GM12878 (cell line): ENCODE data around the gene SLC10A4.

Experiments used
- DPF2 ChIP-seq: fragments of 450-650 bp; IDR thresholded peaks from 2 replicates; pipeline ENCODE4 v1.6.1; 2017; ENCODE audit warnings: mild to moderate bottlenecking
- EZH2 ChIP-seq: IDR thresholded peaks from 2 replicates; pipeline ENCODE4 v1.6.1; 2012; ENCODE audit warnings: low read depth, mild to moderate bottlenecking, control low read depth, inconsistent platforms, low read length, borderline replicate concordance; ENCODE audit not compliant: control insufficient read depth
- NBN ChIP-seq: fragments of 450-650 bp; IDR thresholded peaks from 2 replicates; pipeline ENCODE4 v1.6.1; 2016
- NFIC ChIP-seq: IDR thresholded peaks from 2 replicates; pipeline ENCODE4 v1.6.1; 2012; ENCODE audit warnings: low read depth, mild to moderate bottlenecking, inconsistent platforms, low read length, moderate library complexity
- PBX3 ChIP-seq: IDR thresholded peaks from 2 replicates; pipeline ENCODE4 v1.6.1; 2011; ENCODE audit warnings: mild to moderate bottlenecking, low read depth, low read length, moderate library complexity; ENCODE audit not compliant: insufficient replicate concordance
- POLR2A ChIP-seq: IDR thresholded peaks from 2 replicates; pipeline ENCODE4 v1.6.1; 2011; ENCODE audit warnings: low read depth, mild to moderate bottlenecking, low read length
- POLR2AphosphoS5 ChIP-seq: IDR thresholded peaks from 2 replicates; pipeline ENCODE4 v1.6.1; 2011; ENCODE audit warnings: mild to moderate bottlenecking, low read length, inconsistent platforms
- SPI1 ChIP-seq: IDR thresholded peaks from 2 replicates; pipeline ENCODE4 v1.6.1; 2011; ENCODE audit warnings: low read depth, mild to moderate bottlenecking, low read length, moderate library complexity, borderline replicate concordance; ENCODE audit not compliant: insufficient read depth
- SRF ChIP-seq, 2 experiments: IDR thresholded peaks; 2 replicates each; pipeline ENCODE4 v1.6.1; 2011; ENCODE audit warnings: low read depth in 2 of 2, low read length in 2 of 2, mild to moderate bottlenecking in 1 of 2, moderate library complexity in 1 of 2
- STAT3 ChIP-seq: IDR thresholded peaks from 2 replicates; pipeline ENCODE4 v1.6.1; 2011; ENCODE audit warnings: low read depth, low read length, improper control_type of control experiment
- SUPT20H ChIP-seq: IDR thresholded peaks from 2 replicates; pipeline ENCODE4 v1.6.1; 2011; ENCODE audit warnings: low read depth, mild to moderate bottlenecking, low read length, moderate library complexity, borderline replicate concordance; ENCODE audit not compliant: control insufficient read depth
- TF ChIP-seq, protein P1 (sequence below), 3 experiments: IDR thresholded peaks in 2 of 3; conservative IDR thresholded peaks in 1 of 3; 2 replicates each; pipeline ENCODE4 v1.5.1; 2011; ENCODE audit warnings: low read depth in 3 of 3, low read length in 3 of 3, mild to moderate bottlenecking in 3 of 3, control low read depth in 2 of 3, moderate library complexity in 2 of 3, inconsistent platforms in 1 of 3, mixed read lengths in 1 of 3; ENCODE audit not compliant: control insufficient read depth in 2 of 3, insufficient read depth in 1 of 3; ENCODE audit errors: extremely low read depth in 1 of 3

GRCh38 chr4:48484494-48485168, 1.5 kb downstream of the SLC10A4 start:
- TF ChIP-seq, protein P1, sequence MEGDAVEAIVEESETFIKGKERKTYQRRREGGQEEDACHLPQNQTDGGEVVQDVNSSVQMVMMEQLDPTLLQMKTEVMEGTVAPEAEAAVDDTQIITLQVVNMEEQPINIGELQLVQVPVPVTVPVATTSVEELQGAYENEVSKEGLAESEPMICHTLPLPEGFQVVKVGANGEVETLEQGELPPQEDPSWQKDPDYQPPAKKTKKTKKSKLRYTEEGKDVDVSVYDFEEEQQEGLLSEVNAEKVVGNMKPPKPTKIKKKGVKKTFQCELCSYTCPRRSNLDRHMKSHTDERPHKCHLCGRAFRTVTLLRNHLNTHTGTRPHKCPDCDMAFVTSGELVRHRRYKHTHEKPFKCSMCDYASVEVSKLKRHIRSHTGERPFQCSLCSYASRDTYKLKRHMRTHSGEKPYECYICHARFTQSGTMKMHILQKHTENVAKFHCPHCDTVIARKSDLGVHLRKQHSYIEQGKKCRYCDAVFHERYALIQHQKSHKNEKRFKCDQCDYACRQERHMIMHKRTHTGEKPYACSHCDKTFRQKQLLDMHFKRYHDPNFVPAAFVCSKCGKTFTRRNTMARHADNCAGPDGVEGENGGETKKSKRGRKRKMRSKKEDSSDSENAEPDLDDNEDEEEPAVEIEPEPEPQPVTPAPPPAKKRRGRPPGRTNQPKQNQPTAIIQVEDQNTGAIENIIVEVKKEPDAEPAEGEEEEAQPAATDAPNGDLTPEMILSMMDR (IDR thresholded peaks at IDR 0.05 in 2 of 3, conservative IDR thresholded peaks at IDR 0.05 in 1 of 3; ENCODE audit: control insufficient read depth in 2 of 3, extremely low read depth in 1 of 3, insufficient read depth in 1 of 3, low read depth in 3 of 3, low read length in 3 of 3): no peak
- TF ChIP-seq SRF (IDR thresholded peaks at IDR 0.05; ENCODE audit: low read depth in 2 of 2, low read length in 2 of 2) (no peak), POLR2AphosphoS5 (no peak), EZH2 (0 out of 2 replicates have a peak, but pooled peaks have one; percentile 67), NBN (no peak), DPF2 (no peak), POLR2A (no peak), PBX3 (no peak), STAT3 (no peak), SPI1 (no peak), NFIC (no peak), SUPT20H (no peak)
